Activated CD4-positive, CD25-positive, alpha-beta regulatory T cell treated with anti-CD3 and anti-CD28 coated beads, Interleukin-2, amount 50 U/mL, for 16 hours (primary cell): ENCODE measurements around the gene ZFP36L1.
A peak's percentile ranks its signal among the peaks of the same experiment; 100 is the strongest.

Source experiments
- DNase-seq: peaks from one replicate; pipeline ENCODE4 v3.0.0-alpha.2; 2020; ENCODE audit warnings: low read depth, low spot score

ZFP36L1 gene, protein sequence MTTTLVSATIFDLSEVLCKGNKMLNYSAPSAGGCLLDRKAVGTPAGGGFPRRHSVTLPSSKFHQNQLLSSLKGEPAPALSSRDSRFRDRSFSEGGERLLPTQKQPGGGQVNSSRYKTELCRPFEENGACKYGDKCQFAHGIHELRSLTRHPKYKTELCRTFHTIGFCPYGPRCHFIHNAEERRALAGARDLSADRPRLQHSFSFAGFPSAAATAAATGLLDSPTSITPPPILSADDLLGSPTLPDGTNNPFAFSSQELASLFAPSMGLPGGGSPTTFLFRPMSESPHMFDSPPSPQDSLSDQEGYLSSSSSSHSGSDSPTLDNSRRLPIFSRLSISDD

DNA sequence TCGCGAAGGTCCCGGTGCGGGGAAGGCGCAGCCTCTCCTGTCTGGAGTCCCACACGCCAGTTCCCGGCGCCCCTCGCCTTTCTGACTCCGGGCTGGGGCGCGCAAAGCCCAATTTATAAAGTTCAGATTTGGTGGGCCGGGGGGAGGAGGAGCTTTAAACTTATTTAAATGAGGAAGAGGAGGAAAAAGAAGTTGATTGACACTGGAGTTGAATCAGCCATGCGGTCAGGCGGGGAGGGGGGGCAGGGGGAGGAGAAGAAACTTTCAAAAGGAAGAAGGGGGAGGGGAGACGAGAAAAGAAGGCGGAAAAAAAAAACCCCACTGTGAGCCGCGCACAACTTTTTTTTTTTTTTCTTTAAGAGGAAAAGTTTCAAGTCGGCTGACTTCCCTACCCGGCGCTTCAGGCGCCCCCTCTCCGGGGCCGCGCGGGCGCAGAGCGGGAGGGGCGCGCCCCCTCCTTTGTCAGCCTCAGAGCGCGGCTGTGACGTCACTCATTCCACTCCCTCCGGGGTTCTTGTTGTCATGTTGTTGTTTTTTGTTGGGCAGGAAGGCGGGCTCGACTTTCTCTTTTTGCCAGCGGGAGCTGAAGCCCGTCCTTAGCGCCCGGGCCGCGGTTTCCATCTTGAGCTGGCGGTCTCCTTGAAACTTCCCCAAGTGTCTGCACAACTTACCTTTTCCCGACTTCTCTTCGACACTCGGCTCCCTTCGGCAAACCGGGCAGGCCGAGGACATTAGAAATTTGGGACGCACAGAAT lies at the start of gene ZFP36L1:
TSS of gene ZFP36L1 (minus strand) at position 89 of the 755 bp plus-strand sequence. CDS start 129 bp downstream, outside the sequence.
- peak; percentile 78 for DNase-seq

DNA sequence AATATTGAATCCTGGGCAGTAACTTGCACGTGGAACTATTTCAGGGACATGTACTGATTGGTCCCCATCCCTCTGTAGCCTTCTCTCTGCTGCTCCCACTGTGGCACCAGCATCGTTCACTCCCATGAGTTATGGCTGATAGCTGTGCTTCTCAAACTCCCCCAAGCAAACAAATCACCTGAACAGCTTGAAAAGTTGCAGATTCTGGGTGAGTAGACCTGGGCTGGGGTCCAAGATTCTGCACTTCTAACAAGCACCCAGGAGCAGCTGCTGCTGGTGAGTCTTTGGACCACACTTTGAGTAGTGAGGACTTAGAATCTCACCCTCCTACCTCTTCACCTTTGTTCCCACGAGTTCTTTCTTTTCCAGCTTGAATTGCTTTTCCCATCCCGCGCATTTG lies 49.4 kb upstream of the ZFP36L1 start:
- no peak for DNase-seq

DNA sequence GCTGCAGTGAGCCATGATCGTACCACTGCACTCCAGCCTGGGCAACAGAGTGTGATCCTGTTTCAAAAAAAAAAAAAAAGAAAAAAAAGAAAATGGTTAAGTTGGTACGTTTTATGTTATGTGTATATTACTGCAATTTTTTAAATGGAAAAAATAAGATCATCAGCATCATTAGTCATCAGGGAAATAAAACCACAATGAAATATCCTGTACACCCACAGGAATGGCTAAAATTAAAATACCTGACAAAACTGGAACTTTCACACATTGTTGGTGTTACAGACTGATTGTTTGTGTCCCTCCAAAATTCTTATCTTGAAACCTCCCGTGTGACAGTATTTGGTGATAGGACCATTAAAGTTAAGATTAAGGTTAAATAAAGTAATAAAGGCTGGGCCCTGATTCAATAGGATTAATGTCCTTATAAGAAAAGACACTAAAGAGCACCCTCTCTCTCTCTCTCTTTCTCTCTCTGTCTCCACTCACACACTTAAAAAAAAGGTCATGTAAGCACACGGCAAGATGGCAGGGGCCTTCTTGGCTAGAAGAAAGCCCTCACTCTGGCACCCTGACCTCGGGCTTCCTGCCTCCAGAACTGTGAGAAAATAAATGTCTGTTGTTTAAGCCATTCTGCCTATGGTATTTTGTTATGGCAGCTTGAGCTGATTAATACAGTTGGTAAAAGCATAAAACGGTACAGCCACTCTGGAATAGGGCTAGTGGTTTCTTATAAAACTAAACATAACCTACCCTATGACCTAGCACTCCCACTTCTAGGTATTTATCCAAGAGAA lies 48.3 kb upstream of the ZFP36L1 start:
- DNase-seq: no peak

DNA sequence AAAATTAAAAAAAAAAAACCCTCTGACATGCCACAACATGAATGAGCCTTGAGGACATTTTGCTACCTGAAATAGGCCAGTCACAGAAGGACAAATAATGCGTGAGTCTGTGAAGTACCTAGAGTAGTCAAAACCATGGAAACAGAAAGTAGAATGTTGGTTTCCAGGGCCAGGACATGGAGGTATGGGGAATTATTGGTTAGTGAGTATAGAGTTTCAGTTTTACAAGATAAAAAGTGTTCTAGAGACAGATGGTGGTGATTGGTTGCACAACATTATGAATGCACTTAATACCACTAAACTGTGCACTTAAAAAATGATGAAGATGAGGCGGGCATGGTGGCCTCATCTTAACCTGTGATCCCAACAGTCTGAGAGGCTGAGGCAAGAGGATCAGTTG lies 47.6 kb upstream of the ZFP36L1 start:
- DNase-seq: no peak

DNA sequence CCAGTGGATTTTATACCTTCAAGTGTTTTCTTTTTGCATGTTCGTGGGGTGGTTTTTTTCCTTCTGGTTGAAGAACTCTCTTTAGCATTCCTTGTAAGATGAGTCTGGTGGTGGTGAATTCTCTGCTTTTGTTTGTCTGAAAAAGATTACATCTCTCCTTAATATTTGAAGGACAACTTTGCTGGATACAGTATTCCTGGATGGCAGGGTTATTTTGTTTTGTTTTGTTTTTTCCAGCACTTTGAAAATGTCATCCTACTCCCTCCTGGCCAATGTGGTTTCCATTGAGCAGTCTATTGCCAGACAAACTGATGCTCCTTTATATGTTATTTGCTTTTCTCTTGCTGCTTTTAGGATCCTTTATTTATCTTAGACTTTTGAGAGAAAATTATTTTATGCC lies 43.2 kb upstream of the ZFP36L1 start:
- no peak for DNase-seq

DNA sequence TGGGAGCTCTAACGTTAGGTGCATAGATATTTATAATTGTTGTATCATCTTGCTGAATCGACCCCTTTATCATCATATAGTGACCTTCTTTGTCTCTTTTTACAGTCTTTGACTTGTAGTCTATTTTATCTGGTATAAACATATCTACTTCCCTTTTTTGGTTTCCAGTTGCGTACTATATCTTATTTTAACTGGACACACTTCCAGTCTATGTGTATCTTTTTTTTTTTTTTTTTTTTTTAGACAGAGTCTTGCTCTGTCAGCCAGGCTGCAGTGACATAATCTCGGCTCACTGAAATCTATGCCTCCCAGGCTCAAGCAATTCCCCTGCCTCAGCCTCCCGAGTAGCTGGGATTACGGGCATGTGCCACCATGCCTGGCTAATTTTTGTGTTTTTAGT lies 41.9 kb upstream of the ZFP36L1 start:
- no peak for DNase-seq

DNA sequence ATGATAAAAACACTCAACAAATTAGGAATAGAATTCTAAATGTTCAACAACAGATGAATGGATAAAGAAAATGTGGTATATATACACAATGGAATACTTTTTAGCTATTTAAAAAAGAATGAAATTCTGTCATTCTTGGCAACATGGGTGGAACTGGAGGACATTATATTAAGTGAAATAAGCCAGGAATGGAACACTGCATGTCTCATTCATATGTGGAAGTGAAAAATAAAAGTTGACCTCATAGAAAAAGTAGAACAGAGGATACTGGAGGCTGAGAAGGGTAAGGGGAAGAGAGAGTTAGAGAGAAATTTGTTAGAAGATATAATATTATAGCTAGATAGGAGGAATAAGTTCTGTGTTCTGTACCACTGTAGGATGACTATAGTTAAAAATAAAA lies 35.8 kb upstream of the ZFP36L1 start:
- DNase-seq: no peak

DNA sequence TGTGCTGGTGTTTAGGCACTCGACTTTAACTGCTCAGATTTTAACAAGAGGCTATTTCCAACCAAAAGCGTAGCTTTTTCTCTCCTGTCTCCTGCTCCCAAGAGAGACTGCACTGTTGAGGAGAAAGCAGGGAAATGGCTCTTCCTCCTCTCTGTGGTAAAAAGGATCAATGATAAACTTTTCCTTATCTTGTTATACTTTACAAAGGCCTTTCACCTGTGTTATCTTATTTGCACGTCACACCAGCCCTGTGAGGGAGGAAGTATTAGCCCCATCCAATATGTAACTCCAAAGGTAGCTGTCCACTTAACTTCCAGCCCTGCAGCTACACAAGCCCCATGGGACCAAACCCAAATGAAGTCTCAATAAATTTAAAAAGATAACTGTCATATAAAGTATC lies 32.9 kb upstream of the ZFP36L1 start:
- no peak for DNase-seq

DNA sequence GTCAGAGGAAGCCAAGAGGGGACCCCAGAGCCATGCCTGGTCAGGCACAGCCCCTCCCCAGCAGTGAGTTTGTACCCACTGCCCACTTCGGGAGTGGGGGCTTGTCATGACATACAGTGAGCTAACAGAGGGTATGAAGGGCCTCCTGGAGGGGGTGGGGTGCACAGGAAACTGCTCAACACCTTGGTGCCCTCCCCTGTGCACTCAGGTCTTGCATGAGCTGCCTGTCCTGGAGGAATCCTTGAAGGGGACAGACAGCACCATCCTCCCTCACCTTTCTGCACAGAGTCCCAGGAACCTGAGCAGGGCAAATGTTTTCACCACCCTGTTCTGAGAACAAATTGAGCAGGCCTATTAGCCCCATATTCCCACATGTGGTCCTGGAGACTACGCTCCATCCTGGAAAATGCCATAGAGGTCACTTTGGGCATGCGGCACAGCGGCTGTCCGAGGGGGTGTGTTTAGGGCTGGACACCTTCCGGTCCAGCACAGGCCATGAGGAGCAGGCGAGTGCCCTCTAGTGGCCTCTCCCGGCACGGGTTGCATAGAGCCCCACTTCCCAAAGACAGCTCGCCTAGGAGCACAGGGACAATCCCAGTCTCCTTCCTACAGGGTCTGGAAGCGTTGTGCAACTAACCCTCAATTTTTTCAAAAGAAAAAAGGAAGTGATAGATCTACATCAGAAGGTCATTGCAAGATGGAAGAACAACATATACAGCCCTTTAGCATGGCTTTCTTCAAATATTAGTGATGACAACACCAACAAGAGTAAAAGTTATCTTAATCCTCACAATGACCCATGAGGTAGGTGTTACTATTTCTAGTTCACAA lies 31.9 kb upstream of the ZFP36L1 start:
- no peak for DNase-seq

DNA sequence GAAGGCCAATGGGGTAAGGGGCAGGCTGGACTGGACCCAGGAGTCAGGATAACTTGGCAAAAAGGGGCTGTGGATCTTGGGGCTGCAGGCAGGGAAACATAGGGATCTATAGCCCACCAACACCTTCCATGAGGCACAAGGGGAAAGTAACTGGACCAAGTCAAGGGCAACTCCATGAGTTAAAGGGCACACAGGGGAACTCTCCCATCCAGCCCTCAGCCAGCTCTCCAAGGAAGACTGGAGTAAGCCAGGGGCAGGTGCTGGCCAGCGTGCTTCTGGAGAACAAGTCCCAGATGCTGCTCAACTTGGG lies 31.3 kb upstream of the ZFP36L1 start:
- no peak for DNase-seq

DNA sequence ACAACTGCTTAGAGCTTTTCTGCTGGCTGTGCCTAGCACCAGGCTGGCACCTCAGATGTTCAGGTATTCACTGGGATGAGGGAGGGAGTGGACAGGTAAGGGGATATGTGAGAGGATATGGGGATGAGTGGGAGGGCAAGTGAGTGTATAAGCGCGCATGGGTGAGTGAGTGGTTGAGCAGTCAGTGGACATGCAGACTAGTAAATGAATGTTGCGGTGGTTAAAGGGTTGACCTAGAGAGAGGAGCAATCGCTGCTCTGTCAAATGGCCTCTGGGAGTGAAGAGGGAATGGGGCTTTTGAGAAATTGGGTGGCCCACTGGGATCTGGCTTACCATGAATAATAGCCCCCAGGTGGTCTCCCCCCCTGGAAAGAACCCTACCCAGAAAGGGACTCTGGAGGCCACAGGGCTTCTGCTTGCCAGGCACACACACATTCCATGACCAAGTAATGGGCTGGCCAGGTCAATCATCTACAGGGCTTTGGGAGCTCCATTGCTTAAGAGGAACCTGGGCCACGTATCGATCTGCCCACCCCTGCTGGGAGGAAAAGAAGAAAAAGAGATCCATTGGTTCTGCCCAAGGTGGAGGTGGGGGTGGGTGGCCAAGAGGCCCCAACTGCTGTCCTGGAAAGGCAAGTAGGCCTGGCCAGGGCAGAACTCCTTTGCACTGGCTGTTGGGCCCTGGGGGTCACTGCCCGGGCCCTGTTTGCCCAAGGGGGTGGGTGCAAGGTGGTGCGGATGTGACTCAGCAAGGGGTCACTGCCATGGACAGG lies 30.8 kb upstream of the ZFP36L1 start:
- DNase-seq: no peak

DNA sequence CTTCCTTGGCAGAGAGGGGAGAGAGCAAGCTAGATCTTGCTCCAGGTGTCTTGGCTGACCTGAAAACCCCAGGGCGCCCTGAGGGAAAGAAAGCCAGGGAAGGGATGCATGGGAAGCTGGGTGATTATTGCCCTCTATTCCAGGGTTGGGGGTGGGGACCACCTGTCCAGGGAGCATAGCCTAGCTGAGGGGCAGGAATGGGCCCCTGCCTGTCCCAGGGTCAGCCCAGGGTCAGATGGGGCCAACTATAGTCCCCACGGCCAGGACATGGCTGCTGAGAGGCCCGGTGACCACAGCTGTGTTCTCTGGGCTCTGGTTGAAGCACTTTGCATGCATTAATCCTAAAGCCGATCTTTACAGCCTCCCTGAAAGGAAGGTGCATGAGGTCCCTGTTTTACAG lies 30.1 kb upstream of the ZFP36L1 start:
- DNase-seq: no peak

DNA sequence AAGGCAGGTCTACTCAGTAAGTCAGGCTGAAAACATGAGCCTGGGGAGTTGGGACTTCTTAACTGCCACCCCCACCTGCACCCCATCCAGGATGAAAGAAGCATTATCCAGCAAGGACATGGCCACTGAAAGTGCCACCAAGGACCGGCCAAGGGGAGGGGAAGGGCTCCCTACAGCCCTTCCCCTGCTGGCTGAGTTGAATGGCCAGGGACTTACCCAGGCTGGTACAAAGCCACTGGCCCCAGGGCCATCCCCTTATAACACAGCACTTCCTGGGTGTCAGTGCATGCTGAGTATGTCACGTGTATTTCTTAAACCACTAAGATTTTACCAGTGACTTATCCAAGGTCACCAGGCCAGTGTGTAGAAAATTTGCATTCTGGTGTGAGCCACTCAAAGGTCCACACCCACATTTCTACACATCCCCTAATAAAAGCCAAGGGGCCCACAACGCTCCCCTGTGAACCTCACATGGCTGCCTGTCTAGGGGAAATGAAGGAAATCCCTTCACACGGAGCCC lies 29.3 kb upstream of the ZFP36L1 start:
- no peak for DNase-seq

DNA sequence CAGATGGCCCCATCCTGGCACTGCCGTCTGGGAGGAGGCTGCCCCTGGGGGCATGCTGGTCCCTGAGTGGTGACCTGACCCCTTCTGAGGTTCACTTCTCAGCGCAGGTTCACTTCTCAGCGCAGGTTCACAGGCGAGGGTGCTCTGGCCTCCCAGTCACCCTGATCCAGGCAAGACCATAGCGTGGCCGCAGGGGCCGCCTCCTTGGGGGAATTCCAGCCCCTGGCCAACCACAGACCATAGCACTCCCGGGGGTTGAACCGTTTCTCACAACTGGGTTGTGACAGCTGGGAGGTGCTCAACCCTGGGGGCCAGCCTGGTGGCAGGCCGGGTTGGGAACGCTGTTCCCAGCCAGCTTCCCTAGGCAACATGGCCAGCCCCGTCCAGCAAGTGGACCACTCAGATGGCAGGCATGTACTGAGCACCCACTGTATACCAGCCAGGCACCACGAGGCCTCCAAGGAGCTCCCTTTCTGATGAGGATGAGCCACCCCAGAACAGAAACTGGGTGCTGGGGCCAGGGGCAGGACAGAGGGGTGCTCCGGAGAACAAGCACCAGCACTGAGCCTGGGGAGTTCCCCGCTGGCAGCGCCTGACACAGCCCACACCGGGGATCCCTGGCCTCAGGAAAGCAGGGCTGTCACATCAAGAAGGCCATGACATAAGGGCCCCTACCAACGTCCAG lies 28.3 kb upstream of the ZFP36L1 start:
- DNase-seq: no peak

DNA sequence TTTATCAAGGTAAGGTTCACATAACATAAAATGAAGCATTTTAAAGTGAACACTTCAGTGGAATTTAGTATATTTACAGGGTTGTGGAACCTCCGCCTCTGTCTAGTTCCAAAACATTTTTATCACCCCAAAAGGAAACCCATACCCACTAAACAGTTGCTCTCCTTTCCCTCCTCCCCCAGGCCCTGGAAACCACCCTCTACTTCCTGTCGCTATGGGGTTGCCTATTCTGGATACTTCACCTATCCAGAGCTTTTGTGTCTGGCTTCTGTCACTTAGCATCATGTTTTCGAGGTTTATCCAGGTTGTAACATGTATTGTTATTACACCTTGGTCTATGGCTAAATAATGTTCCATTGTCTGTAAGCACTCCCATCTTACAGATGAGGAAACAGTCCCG lies 27.7 kb upstream of the ZFP36L1 start:
- no peak for DNase-seq

DNA sequence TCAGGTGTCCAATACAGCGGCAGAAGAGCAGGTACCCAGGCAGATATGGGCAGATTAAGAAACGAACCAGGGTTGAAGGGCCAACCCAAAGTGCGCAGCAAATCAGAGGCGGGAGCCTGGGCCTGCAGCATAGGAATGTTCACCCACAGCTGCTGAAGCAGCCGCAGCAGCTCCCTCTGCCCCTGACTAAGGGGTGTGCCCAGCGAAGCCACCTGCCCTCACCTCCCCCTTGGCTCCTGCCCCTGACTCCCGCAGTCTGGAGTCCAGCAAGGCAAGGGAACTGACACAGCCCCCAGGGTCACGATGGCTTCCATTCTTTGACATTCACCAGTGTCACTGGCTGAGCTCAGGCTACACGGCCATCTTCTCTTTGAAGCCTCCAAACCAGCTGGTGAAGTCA lies 27.3 kb upstream of the ZFP36L1 start:
- DNase-seq: no peak

DNA sequence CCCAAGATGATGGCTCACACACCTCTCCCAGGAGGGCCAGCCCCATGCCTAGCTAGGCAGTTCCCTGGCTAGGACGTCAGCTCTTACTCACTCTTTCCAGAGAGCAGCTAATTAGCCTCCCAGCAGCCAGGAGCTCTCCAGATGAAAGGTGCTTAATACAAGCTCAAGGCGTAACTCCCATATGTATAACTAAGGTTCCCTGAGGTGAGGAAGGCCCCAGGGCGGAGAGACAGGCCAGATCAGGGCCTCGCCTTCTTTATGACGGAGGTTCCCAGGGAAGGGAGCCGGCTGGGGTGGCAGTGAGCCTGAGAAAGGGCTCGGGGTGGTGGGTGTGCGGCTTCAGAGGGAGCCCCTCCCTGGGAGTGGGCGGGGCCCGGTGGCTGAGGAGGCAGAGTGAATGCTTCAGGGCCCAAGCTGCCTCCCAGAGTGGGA lies 26.4 kb upstream of the ZFP36L1 start:
- DNase-seq: no peak

DNA sequence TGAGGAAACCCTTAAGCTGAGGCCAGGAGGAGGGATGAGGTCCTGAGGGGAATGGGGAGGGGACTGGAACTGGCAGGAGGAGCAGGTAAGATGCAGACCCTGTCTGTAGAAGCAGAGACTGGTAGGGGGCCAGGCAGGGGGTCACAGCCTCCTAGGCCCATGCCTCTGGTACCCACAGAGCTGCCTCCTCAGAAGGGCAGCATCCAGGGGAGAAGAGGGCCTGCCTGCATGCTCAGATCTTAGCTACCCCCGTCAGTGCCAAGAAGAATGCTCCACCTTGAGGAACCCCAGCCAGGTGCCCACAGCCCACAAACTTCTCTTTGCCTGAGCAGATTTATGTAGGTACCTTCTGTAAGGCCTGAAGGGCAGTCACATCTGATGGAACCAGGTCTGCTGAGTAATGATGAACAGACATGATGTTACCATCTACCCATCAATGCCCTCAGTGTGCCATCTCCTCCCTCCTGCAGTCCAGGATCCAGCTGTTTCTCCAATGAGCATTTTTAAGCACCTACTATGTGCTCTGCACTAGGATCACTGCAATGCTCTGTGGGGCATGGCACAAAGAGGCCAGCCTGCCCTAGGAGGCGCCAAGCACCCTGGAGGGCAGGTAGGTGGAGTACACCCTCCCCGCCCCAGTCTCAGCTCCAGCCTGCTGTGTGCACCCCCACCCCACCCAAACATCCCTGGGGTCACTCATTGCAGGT lies 24.8 kb upstream of the ZFP36L1 start:
- no peak for DNase-seq

DNA sequence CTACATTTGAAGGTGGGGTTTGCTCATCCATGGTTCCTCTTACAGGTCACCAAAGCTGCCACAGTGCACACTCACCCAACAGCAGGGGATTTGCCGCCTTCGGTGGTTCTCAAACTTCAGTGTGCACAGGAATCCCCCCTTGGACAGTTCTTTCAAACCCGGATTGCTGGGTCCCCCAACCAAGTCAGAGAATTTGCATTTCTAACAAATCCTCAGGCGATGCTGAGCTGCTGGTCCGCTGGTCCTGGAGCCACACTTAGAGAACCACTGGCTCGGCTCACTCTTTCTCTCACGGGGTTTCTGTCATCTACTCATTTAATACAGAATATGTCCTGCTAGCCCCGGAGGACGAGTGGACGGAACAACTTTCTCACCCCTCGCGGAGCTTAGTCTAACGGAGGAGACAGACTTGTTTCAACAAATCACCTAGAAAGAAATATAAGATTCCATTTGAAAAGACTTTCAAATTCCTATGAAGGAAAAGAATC lies 24.1 kb upstream of the ZFP36L1 start:
- DNase-seq: no peak
